GM21737 (cell line): Measurements from ENCODE around the gene EZR.

Experiments
- ATAC-seq: cut with Tn5 transposase; IDR thresholded peaks from one replicate; pipeline ENCODE4 v1.9.1; 2021; ENCODE audit warnings: mild to moderate bottlenecking, moderate library complexity; ENCODE audit not compliant: unreplicated experiment

The EZR gene

DNA sequence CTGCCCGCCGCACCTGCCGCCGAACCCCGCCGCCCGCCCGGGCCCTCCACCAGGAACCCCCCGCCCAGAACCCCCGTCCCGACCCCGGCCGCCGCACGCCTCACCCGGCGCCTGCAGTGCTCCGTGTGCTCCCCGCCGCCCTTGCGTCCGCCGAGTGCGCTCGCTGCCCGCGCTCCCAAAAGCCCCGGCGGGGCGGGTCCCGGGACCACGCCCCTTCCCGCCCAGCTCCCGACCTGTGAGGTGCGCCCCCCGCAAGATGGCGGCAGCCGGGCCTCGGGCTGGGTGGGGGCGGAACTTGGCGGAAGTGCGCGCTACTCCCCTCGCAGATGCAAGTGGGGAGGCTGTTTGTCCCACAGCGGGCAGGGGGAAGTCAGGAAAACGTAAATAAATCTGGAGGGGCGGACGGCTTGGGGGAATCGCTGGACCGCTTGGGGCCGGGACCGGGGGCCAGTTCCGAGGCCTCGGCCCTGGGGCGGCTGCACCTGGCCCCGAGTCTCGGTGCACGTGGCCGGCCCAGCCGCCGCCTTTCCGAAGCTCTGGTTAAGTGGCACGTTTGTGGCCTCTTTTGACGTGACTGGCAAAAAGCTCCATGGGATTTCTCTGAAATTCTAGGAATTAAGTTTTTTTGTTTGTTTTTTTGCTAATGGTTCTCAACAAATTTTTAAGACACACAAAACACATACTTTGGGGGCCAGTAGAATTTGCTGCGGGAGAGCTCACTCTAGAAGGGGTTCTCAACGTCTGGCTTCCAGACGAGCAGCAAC, at the start of gene EZR:
Gene EZR, minus strand, starts transcription at position 156 of the 764 bp plus-strand sequence. CDS start 1,275 bp downstream, outside the sequence.
- peak; percentile 43 for ATAC-seq

DNA sequence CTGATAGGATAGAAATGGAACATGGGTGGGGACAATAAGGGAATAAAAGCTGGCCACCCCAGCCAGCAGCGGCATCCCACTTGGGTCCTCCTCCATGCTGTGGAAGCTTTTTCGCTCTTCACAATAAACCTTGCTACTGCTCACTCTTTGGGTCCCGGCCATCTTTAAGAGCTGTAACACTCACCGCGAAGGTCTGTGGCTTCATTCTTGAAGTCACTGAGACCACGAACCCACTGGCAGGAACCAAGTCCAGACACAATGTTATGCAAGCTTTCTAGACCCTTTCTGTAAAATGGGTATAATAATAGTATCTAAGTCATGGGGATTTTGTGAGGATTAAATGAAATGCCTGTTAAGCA, 48.9 kb upstream of the EZR start:
- ATAC-seq, result no peak

DNA sequence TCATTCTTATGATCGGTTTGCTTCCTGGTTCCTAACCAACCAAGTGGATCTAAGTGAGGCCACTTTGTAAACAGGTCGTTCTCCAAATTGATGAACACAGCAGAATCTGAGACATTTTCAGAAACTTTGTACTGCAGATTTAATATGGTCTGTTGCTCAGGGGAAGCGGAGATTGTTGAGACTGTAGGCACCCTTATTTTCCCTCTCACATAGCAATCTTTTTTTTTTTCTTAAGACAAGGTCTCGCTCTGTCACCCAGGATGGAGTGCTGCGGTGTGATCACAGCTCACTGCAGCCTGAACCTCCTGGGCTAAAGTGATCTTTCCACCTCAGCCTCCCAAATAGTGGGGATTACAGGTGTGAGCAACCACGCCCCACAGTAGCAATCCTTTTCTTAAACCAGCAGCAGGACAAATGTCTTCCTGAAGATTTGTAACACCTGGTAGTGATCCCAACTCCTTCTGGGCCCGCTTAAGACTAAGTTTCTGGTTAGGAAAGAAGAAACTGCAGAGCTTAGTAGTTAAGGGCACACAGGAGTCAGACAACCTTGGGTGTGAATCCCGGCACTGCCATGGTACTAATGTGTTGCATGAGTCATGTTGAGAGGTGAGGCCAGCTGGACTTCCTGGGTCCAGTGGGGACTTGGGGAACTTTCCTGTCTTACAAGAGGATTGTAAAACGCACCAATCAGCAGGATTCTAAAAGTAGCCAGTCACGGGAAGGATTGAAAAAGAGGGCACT, 48.4 kb upstream of the EZR start:
- no peak for ATAC-seq

DNA sequence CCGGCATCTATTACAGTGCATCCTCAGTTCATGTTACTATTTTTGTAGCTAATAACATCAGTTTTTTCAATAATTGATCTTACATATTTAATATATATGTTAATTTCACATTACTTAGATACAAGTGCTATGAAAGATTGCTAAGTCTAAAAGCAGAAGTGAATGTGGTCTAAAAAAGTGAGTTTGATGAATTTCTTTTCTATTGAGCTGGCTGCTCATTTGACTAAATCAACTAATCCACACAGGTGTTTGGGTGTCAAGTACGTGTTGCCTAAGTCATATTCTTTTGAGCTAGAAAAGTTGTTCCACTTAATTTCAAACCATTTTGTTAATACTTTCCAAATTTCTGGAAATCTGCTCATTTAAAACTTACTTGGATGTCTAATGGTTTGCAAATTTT, 46.6 kb upstream of the EZR start:
- ATAC-seq, result no peak

DNA sequence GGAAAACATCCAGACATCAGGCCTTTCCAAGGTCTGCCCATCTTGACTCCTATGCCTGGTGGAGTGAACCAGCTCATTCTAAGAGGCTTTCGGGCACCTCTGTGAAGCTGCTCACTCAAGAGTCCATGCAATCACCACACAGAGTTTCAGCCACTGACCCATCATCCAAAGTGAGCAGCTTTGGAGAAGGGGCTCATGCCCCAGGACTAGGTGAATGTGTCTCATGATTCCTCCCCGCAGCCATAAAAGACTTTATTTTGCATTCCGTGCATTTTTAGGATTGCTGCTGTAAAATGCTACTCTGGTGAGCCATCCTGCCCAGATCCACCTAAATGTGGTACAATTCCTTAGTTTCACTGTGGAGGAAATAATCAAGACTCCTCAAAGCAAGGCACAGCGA, 44.5 kb upstream of the EZR start:
- no peak for ATAC-seq

DNA sequence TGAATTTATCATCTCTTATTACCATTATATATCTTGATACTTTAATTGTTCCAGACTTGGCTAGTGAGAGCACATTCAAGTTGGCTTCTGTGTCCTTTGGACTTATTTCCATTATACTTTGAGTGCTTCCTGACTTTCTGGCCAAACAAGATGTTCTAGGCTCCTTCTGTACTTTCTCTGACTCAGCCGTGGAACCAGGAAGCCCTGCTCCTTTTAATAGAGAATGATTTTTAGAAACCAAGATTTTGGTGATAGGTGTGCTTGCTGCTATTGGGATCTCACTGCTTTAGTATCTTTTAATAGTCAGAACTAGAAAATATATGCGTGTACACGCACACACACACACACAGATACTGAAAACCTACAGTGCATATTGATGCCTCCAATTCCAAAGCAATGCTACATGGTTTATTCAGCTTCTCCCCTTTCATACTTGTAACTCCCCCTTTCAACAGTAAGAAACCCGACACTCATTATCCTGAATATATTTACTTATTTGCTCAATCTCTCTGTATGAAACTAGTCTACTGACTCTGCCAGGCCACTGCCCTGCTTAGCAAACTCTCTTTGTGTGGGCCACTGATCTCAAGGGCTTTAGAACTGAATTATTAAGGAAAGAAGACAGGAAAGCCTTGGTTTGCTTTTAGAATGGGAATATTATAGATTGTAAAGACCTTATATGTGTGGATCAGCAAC, 42.7 kb upstream of the EZR start:
- no peak for ATAC-seq

DNA sequence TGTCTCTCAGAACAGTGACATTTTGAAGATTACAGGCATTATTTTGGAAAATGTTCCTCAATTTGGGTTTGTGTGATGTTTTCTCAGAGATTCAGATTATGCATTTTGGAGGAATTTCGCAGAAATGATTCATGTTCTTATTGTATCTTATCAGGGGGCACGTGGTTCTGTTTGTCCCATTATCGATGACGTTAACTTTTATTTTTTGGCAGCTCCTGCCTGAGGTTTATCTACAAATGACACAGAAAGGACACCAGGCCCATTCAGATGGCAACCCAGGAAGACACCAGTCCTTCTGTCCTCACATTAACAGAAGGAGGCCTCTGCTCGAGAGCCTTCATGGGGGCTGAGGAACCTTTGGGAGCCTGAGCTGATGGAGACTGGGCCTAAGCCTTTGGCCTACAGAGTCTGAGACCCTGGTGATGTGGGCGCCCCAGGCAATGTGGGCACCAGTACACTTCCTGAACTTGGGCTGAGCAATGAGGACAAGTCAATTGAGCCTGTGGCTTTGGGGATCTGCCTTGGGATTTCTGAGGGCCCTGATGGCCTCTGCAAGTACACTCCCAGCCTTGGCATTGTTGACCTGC, 41.2 kb upstream of the EZR start:
- ATAC-seq, result no peak

DNA sequence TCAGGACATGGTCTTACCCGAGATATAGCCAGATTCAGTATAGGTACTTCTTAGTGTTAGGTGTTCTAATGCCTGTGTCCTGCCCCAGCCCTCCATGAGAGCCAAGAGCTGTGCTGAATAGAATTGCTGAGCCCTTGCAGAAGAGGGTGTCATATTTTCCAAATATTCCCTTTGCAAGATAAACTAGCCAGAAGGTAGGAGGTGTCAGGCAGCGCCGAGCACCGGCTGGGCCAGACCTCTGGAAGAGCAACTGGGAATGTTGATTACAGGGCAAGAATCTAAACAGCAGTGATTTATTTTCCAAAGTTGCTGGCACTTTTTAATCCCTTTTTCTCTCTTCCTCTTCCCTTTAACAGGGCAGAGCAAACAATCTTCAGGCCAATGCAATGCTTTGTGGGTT, 37.1 kb upstream of the EZR start:
- no peak for ATAC-seq

DNA sequence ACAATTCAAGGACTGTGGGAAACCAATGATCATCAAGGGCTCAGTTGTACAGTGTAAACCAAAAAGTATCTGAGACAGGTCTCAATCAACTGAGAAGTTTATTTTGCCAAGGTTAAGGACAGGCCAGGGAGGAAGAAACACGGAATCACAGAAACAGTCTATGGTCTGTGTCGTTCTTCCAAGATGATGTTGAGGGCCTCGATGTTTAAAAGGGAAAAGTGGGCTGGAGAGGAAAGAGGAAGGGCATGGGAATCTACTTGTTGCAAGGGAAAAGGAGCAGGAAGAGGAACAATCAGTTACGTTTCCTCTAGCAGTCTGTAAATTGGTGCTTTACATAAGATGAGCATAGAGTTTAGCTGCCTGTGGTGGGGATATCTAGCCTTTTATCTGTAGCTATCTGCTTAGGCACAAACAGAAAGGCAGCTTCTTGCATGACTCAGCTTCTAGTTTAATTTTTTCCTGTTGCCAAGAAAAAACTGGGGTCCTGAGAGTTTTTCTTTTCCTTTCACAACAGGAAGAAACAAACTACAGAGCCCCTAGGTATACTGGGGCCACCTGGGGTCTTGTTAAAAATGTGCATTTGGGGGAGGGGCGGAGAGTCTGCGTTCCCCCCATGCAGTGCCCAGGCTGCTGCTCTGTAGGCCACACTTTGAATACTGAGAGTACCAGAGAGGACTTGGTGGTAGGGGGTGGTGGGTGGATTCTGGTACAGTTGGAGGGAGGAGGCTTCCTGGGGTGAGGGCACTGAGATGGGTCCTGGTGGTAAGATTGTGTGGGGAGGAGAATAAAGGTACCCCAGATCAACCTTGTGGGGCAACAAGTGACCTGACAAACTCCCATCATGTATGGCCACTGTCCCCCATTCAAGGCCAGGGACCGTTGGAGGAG, 35.3 kb upstream of the EZR start:
- ATAC-seq, result no peak

DNA sequence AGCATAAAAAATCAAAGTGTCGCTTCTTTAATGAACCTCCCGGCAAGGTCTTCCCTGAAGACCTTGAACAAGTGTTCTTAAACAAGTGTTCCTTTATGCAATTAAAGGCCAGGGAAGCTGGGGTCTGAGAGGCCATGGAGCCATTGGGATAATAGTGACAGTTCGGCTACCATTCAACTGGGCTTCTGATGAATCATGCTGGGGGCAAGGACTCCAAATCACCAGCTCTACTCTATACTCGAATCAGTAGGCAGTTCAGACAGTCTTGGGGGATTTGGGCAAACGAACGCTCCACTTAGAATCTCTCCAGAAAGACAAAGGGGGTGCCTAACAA, 34.7 kb upstream of the EZR start:
- no peak for ATAC-seq

DNA sequence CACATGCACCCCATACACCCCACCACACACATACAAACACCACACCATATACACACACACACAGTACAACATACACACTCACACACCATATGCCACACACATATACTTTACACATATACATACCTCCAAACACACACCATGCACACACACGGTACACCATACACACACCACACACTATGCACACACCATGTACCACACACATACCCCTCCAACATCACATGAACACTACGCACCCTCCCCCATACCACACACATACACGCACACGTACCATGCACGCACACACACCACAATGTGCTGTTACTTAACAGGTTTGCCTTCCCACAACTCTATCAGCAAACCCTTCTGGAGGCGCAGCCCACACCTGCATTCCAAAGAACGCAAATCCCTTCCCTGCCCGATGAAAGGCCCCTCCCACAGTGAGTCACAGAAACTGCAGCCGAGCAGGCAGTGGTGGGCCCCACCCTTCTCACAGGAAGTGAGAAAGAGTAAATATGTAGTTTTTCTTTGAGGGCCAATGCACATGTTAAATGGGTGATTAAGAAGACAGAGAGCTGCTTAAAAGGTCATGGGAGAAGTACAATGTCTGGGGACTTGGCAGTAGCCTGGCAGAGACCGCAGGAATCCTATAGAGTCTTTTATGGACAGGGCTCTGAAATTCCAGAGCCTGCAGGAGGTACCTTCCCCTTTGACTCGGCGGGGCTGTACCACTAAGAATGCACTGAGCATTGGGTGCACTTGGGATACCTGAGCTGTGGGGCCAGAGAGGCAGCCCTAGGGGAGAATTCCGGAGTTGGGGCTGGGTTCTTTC, 34.1 kb upstream of the EZR start:
- ATAC-seq, result peak; percentile 89

DNA sequence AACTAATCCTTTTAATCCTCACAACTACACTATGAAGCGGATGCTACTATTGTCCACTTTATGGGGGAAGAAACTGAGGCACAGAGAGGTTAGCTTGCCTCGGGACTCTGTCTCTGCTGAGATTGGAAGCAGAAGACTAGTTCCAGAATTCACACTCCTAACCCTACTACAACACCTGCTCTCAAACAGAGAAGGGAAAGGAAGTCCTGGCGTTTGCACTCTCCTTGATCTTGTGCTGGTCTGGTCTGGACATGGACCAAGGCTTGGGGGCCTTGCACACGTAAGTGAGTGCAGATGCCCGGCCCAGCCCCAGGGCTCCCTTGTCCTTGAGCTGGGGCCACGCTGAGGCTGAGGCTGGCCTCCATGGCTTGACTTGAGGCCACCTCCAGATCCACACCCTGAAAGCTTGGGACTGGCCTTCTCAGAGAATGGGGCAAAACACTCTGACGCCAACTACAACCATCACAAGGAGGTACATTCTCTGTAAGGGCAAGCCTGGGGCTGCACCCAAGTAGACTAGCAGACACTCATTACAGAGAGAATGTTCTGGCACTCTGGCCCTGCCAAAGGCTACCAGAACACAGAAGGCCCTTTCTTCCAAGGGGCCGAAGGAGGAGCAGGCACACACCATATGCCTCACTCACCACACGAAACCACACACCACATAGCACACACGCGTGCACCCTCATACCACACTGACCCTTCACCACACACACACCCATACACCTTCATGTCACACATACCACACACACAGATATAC, 33.3 kb upstream of the EZR start:
- ATAC-seq, result no peak

DNA sequence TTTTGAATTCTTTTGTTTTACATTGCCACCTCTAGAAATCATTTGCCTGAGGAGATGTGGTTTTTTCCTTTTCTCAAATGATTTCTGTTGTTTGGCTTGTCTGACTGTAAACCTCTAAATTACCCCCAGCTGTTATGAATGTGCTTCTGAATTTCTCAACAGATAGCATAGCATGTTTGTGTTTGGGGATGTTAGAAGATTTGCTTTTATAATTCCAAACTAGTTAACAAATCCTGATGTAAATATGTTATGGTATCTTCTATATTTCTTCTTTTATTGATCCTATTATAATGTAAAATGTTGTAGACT, 31.6 kb upstream of the EZR start:
- ATAC-seq, result no peak

DNA sequence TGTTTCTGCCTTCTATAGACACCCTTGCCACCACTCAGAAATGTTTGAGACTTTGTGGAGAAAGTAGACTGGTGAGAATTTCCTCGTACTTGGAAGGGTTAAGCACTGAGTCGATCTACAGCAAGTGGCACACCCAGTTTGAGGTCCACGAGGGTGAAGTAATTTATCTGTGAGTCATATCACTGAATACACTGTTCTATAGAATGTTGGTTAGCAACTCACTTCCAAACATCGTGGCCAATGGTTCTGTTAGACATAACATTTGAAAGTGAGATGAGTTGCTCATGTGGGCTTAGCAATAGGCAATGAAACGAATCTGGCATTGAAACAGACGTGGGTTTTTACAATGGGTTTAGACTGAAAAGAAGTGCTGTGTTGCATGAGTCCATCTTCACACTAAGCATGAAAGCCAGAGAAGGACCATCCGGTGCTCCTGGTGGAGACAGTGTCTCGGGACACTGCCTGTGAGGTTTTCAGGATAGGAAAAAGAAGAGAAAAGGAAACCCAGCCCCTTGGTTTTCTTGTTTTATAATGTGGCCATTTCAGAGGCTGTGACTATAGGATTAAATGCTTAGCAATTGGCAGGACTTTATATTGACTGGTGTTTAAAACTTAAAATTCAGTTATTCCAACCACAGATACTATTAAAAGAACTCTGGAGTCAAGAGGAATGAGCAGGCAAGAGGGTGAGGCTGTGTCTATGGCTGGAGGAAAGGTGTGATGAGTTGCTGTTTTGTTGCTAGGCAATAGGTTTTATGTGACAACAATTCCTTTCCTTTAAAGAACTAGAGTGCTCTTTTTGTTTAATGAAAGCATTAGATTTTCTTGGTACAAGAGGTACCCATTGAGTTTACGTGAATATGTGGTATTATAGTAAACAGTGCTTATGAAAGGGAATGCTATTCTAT, 31.0 kb upstream of the EZR start:
- no peak for ATAC-seq

DNA sequence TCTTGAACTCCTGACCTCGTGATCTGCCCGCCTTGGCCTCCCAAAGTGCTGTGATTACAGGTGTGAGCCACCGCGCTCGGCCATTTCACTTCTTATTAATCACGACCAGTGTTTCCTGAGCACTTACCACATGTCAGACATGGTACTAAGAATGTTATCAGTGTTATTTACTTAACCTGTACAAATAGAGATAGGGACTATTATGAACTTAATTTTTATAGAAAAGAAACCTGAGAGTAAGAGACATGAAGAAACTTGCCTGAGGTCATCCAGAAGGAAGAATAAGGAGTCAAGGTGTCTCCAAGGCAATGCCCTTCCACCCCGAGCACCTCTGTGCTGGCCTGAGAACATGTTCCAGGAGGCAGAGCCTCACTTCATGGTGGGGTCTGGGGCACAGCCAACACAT, 29.3 kb upstream of the EZR start:
- ATAC-seq, result no peak

DNA sequence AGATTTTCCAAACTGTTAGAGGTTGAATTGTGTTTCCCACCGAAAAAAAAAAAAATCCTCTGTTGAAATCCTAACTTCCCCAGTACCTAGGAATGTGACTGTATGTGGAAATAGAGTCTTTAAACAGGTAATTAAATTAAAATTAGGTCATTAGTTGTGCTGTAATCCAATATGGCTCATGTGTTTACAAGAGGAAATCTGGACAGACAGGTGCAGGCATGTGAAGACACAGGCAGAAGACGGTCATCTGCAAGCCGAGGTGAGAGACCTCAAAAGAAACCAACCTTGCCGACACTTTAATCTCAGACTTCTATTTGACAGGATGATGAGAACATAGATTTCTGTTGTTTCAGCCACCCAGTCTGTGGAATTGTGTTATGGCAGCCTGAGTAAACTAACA, 28.6 kb upstream of the EZR start:
- no peak for ATAC-seq

DNA sequence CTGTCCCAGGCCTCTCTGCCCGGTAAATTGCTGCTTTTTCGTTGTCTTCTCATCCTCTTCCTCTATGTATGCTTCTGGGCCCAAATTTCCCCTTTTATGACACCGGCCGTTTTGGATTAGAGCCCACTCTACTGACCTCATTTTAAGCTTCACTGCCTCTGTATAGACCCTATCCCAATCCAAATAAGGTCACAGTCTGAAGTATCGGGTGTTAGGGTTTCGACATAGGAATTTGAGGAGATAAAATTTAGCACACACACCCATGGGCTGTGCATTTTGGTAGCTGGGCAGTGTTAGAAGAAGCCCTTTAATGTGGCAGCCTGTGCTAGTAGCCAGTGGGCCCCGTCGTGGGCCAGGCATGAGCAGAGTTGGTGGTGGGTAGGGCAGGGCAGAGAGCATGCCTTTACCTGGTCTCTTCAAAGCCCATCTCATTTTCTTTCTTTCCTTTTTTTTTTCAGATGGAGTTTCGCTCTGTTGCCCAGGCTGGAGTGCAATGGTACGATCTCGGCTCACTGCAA, 27.9 kb upstream of the EZR start:
- no peak for ATAC-seq
